GM23338 (cell line): ENCODE data around the gene CDH18. TPM values are rescaled to one million over a fixed set of nuclear protein-coding genes. Genes with fewer than 3 reads are reported as not detected.

Experiments used
- ATAC-seq: fragments of 200-7000 bp; cut with Tn5 transposase; 3 replicates; pipeline ENCODE4 v1.9.1; 2020
- DNase-seq: peaks from one replicate; pipeline ENCODE4 v3.0.0-alpha.2; 2015; ENCODE audit warnings: low spot score
- H2AFZ ChIP-seq: fragments of 200-600 bp; sonication (generic); 2 replicates; pipeline ENCODE4 v1.8.0; 2016; ENCODE audit warnings: antibody characterized with exemption, mild to moderate bottlenecking, moderate library complexity
- H3F3A ChIP-seq: fragments of 200-600 bp; sonication (generic); replicated peaks from 2 replicates; pipeline ENCODE4 v1.8.0; 2017; ENCODE audit warnings: antibody characterized with exemption, mixed run types, low read depth
- H3K27ac ChIP-seq: fragments of 200-600 bp; sonication (generic); 2 replicates; pipeline ENCODE4 v1.6.1; 2016; ENCODE audit warnings: low read depth
- H3K27me3 ChIP-seq: fragments of 200-600 bp; sonication (generic); 2 replicates; pipeline ENCODE4 v1.8.0; 2016; ENCODE audit warnings: mild to moderate bottlenecking, mixed run types, moderate library complexity; ENCODE audit not compliant: insufficient read depth
- H3K36me3 ChIP-seq: fragments of 200-600 bp; sonication (generic); 2 replicates; pipeline ENCODE4 v1.8.0; 2016; ENCODE audit warnings: mild to moderate bottlenecking; ENCODE audit not compliant: insufficient read depth
- H3K4me1 ChIP-seq: fragments of 200-600 bp; sonication (generic); 2 replicates; pipeline ENCODE4 v1.8.0; 2016; ENCODE audit warnings: mild to moderate bottlenecking, moderate library complexity; ENCODE audit not compliant: insufficient read depth
- H3K4me2 ChIP-seq: fragments of 200-600 bp; sonication (generic); 2 replicates; pipeline ENCODE4 v1.7.1; 2017; ENCODE audit warnings: mixed run types
- H3K4me3 ChIP-seq: fragments of 200-600 bp; sonication (generic); 2 replicates; pipeline ENCODE4 v1.6.1; 2016; ENCODE audit warnings: mixed run types
- H3K79me2 ChIP-seq: fragments of 200-600 bp; sonication (generic); replicated peaks from 2 replicates; pipeline ENCODE4 v1.8.0; 2017; ENCODE audit warnings: mild to moderate bottlenecking; ENCODE audit not compliant: insufficient read depth
- H3K9me2 ChIP-seq: fragments of 200-600 bp; sonication (generic); 2 replicates; pipeline ENCODE4 v1.8.0; 2017; ENCODE audit not compliant: insufficient read depth
- H4K20me1 ChIP-seq: fragments of 200-600 bp; sonication (generic); replicated peaks from 2 replicates; pipeline ENCODE4 v1.8.0; 2017; ENCODE audit warnings: mild to moderate bottlenecking; ENCODE audit not compliant: insufficient read depth
- H3K27ac Mint-ChIP-seq: 2 replicates; pipeline ENCODE4 v1.8.0; 2020; ENCODE audit warnings: inconsistent platforms, mild to moderate bottlenecking, moderate library complexity, mixed read lengths
- H3K27me3 Mint-ChIP-seq: 3 replicates; pipeline ENCODE4 v1.8.0; 2022; ENCODE audit warnings: low read depth, mild to moderate bottlenecking, moderate library complexity, mixed read lengths, inconsistent platforms; ENCODE audit not compliant: insufficient read depth, poor library complexity
- H3K36me3 Mint-ChIP-seq: 3 replicates; pipeline ENCODE4 v1.8.0; 2021; ENCODE audit warnings: low read depth, mild to moderate bottlenecking, inconsistent platforms, moderate library complexity, mixed read lengths
- H3K4me1 Mint-ChIP-seq: 3 replicates; pipeline ENCODE4 v1.8.0; 2020; ENCODE audit warnings: mild to moderate bottlenecking, inconsistent platforms, mixed read lengths
- H3K4me3 Mint-ChIP-seq: 3 replicates; pipeline ENCODE4 v1.8.0; 2021; ENCODE audit warnings: moderate library complexity, mild to moderate bottlenecking, inconsistent platforms, mixed read lengths
- H3K9me3 Mint-ChIP-seq: 3 replicates; pipeline ENCODE4 v1.8.0; 2020; ENCODE audit warnings: moderate library complexity, mild to moderate bottlenecking, inconsistent platforms, mixed read lengths
- CREB1 ChIP-seq: fragments of 250-450 bp; sonication (Bioruptor Pico); IDR thresholded peaks from 2 replicates; pipeline ENCODE4 v1.5.0; 2020; ENCODE audit warnings: low read depth, mild to moderate bottlenecking, moderate library complexity
- CTCF ChIP-seq, 2 experiments: fragments of 200-600 bp in 1 of 2; sonication (generic) in 1 of 2; conservative IDR thresholded peaks; 2 replicates each; pipeline versions ENCODE4 v1.5.1 to v1.6.1; 2016 to 2017; ENCODE audit warnings: antibody characterized with exemption in 2 of 2, low read depth in 2 of 2, mild to moderate bottlenecking in 2 of 2, moderate library complexity in 1 of 2
- EZH2 ChIP-seq: fragments of 200-600 bp; sonication (generic); IDR thresholded peaks from one replicate; pipeline ENCODE4 v1.8.0; 2017; ENCODE audit warnings: antibody characterized with exemption, mild to moderate bottlenecking, low read depth; ENCODE audit not compliant: unreplicated experiment
- EZH2phosphoT487 ChIP-seq: fragments of 200-600 bp; sonication (generic); IDR thresholded peaks from one replicate; pipeline ENCODE4 v1.8.1; 2018; ENCODE audit warnings: antibody characterized with exemption; ENCODE audit not compliant: unreplicated experiment
- JUNB ChIP-seq: IDR thresholded peaks from one replicate; pipeline ENCODE4 v1.6.1; 2016; ENCODE audit warnings: antibody characterized with exemption; ENCODE audit not compliant: unreplicated experiment
- NANOG ChIP-seq: IDR thresholded peaks from 2 replicates; pipeline ENCODE4 v1.6.1; 2016; ENCODE audit warnings: antibody characterized with exemption, borderline replicate concordance
- POLR2AphosphoS5 ChIP-seq: IDR thresholded peaks from 2 replicates; pipeline ENCODE4 v1.6.1; 2016; ENCODE audit warnings: antibody characterized with exemption, low read depth
- REST ChIP-seq: IDR thresholded peaks from one replicate; pipeline ENCODE4 v1.6.1; 2018; ENCODE audit warnings: antibody characterized with exemption; ENCODE audit not compliant: unreplicated experiment
- STAT1 ChIP-seq: IDR thresholded peaks from one replicate; pipeline ENCODE4 v1.6.1; 2016; ENCODE audit warnings: antibody characterized with exemption; ENCODE audit not compliant: unreplicated experiment
- ZNF114 ChIP-seq: fragments of 250-450 bp; sonication (Bioruptor Pico); IDR thresholded peaks from 2 replicates; pipeline ENCODE4 v1.5.0; 2020; ENCODE audit warnings: mild to moderate bottlenecking, moderate library complexity
- ZNF331 ChIP-seq: fragments of 250-450 bp; sonication (Bioruptor Pico); IDR thresholded peaks from 2 replicates; pipeline ENCODE4 v1.5.0; 2020; ENCODE audit warnings: low read depth, mild to moderate bottlenecking, moderate library complexity
- ZNF462 ChIP-seq: fragments of 250-450 bp; sonication (Bioruptor Pico); IDR thresholded peaks from 2 replicates; pipeline ENCODE4 v1.5.0; 2020; ENCODE audit warnings: mild to moderate bottlenecking, moderate library complexity
- polyA plus RNA-seq: library from polyadenylated mRNA; unstranded; fragments of >200 nt; fragmentation: Nextera tagmentation; extraction: Ambion mirVana; gene quantifications from 2 replicates; pipeline ENCODE4 v1.2.1, GENCODE V29; 2016
- total RNA-seq: library from RNA; depleted of rRNA; stranded (reverse); fragments of >200 nt; shearing (Covaris generic); gene quantifications from 2 replicates; pipeline ENCODE4 v1.2.3, GENCODE V29; 2014
- TF ChIP-seq, protein P1 (sequence below): IDR thresholded peaks from 2 replicates; pipeline ENCODE4 v1.6.1; 2016; ENCODE audit warnings: antibody characterized with exemption

The CDH18 gene
- total and polyA plus RNA-seq, 2 experiments from 2014 or later = 1.3 TPM; not detected in 1

DNA sequence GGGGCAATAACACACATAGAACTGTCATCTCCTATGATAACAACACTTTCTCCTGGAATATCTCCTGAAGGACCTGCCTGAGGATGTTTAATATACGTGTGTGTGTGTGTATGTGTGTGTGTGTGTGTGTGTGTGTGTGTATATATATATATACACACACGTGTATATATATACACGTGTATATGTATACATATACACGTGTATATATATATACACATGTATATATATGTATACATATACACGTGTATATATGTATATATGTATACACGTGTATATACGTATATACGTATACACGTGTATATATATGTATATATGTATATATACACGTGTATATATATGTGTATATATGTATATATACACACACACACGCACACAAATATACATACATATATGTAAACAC, 27.5 kb downstream of the CDH18 start:
- H3K27me3 ChIP-seq = no peaks in the 10 kb centered on the region

More for the DNA sequence above, 27.5 kb downstream of the CDH18 start:
- no peaks in the 10 kb centered on the region for H4K20me1 ChIP-seq
- Mint-ChIP-seq H3K36me3 (no peaks in the 10 kb centered on the region), H3K27me3 (no peaks in the 10 kb centered on the region), H3K27ac (no peak overlapping the region), H3K4me1 (no peaks in the 10 kb centered on the region), H3K4me3 (no peak overlapping the region), H3K9me3 (no peaks in the 10 kb centered on the region)
- no peak overlapping the region for H3K27ac ChIP-seq
- no peak overlapping the region for H2AFZ ChIP-seq
- H3K79me2 ChIP-seq = no peaks in the 10 kb centered on the region
- no peaks in the 10 kb centered on the region for H3K36me3 ChIP-seq
- ATAC-seq = no peak
- no peak overlapping the region for H3K4me3 ChIP-seq
- H3F3A ChIP-seq = no peaks in the 10 kb centered on the region
- no peaks in the 10 kb centered on the region for H3K9me2 ChIP-seq
- no peaks in the 10 kb centered on the region for H3K4me1 ChIP-seq
- no peak for DNase-seq
- TF ChIP-seq POLR2AphosphoS5 = no peak
- no peak for TF ChIP-seq JUNB
- TF ChIP-seq CTCF (conservative IDR thresholded peaks at IDR 0.05; ENCODE audit: low read depth in 2 of 2) = no peak
- TF ChIP-seq CREB1 (CRISPR knock-in tag) = no peak
- TF ChIP-seq, protein P1, sequence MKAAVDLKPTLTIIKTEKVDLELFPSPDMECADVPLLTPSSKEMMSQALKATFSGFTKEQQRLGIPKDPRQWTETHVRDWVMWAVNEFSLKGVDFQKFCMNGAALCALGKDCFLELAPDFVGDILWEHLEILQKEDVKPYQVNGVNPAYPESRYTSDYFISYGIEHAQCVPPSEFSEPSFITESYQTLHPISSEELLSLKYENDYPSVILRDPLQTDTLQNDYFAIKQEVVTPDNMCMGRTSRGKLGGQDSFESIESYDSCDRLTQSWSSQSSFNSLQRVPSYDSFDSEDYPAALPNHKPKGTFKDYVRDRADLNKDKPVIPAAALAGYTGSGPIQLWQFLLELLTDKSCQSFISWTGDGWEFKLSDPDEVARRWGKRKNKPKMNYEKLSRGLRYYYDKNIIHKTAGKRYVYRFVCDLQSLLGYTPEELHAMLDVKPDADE = no peak
- TF ChIP-seq NANOG = no peak
- TF ChIP-seq EZH2 = no peak
- no peak for TF ChIP-seq ZNF114 (CRISPR knock-in tag)
- no peak for TF ChIP-seq ZNF331
- no peak for TF ChIP-seq EZH2phosphoT487
- no peak for TF ChIP-seq REST
- no peak for TF ChIP-seq ZNF462 (CRISPR knock-in tag)
- TF ChIP-seq STAT1 = no peak
- H3K4me2 ChIP-seq = no peak overlapping the region
